Neuronal stem cell (in vitro differentiated cells): ENCODE data around the gene NDUFA13.

ENCODE experiments used
- DNase-seq: peaks from one replicate; pipeline ENCODE4 v3.0.0-alpha.2; 2013; ENCODE audit warnings: low spot score
- H2AFZ ChIP-seq: one replicate; pipeline ENCODE4 v1.6.1; 2013; ENCODE audit warnings: mild to moderate bottlenecking, low read length, inconsistent platforms
- H2AK5ac ChIP-seq: 2 replicates; pipeline ENCODE4 v1.6.1; 2013; ENCODE audit warnings: low read depth, mild to moderate bottlenecking, inconsistent platforms, low read length, moderate library complexity, mixed read lengths
- H2BK120ac ChIP-seq: 2 replicates; pipeline ENCODE4 v1.6.1; 2013; ENCODE audit warnings: low read depth, mild to moderate bottlenecking, inconsistent platforms, low read length, moderate library complexity, mixed read lengths
- H2BK12ac ChIP-seq: one replicate; pipeline ENCODE4 v1.6.1; 2013; ENCODE audit warnings: low read length, inconsistent platforms
- H2BK15ac ChIP-seq: 2 replicates; pipeline ENCODE4 v1.6.1; 2013; ENCODE audit warnings: mild to moderate bottlenecking, low read length, inconsistent platforms, mixed read lengths
- H2BK5ac ChIP-seq: one replicate; pipeline ENCODE4 v1.6.1; 2013; ENCODE audit warnings: inconsistent platforms, mild to moderate bottlenecking, low read length, moderate library complexity
- H3K14ac ChIP-seq: one replicate; pipeline ENCODE4 v1.6.1; 2013; ENCODE audit warnings: low read length, inconsistent platforms
- H3K18ac ChIP-seq: 2 replicates; pipeline ENCODE4 v1.6.1; 2013; ENCODE audit warnings: low read length, inconsistent platforms
- H3K23ac ChIP-seq: 2 replicates; pipeline ENCODE4 v1.6.1; 2013; ENCODE audit warnings: low read depth, mild to moderate bottlenecking, mixed read lengths, low read length, inconsistent platforms; ENCODE audit not compliant: poor library complexity
- H3K27ac ChIP-seq: replicated peaks from 3 replicates; pipeline ENCODE4 v1.5.1; 2013; ENCODE audit warnings: low read length, inconsistent platforms
- H3K27me3 ChIP-seq, 3 experiments: 2 replicates each; pipeline ENCODE4 v1.6.1; 2013; ENCODE audit warnings: low read length in 3 of 3, mild to moderate bottlenecking in 2 of 3, inconsistent platforms in 1 of 3, low read depth in 1 of 3, mixed read lengths in 1 of 3, moderate library complexity in 1 of 3; ENCODE audit not compliant: control insufficient read depth in 3 of 3, insufficient read depth in 3 of 3
- H3K36me3 ChIP-seq, 2 donors: replicated peaks in 1 of 2; 2 replicates each; pipeline ENCODE4 v1.6.1; 2013; ENCODE audit warnings: low read length in 2 of 2; ENCODE audit not compliant: control insufficient read depth in 2 of 2, insufficient read depth in 2 of 2
- H3K4ac ChIP-seq: 2 replicates; pipeline ENCODE4 v1.6.1; 2013; ENCODE audit warnings: inconsistent platforms, mild to moderate bottlenecking, low read length, moderate library complexity
- H3K4me1 ChIP-seq, 2 donors: 1 replicate in 1 of 2; 2 replicates in 1 of 2; pipeline ENCODE4 v1.6.1; 2013; ENCODE audit warnings: low read length in 2 of 2, low read depth in 1 of 2; ENCODE audit not compliant: control insufficient read depth in 2 of 2, insufficient read depth in 1 of 2
- H3K4me2 ChIP-seq: one replicate; pipeline ENCODE4 v1.6.1; 2013; ENCODE audit warnings: mild to moderate bottlenecking, low read length, inconsistent platforms; ENCODE audit not compliant: insufficient read depth, poor library complexity, severe bottlenecking
- H3K4me3 ChIP-seq, 2 donors: 2 replicates each; pipeline ENCODE4 v1.5.1; 2013; ENCODE audit warnings: low read length in 2 of 2, mild to moderate bottlenecking in 2 of 2, inconsistent platforms in 1 of 2, moderate library complexity in 1 of 2
- H3K79me1 ChIP-seq: one replicate; pipeline ENCODE4 v1.6.1; 2013; ENCODE audit warnings: low read depth, mild to moderate bottlenecking, inconsistent platforms, low read length, moderate library complexity
- H3K9ac ChIP-seq: one replicate; pipeline ENCODE4 v1.6.1; 2013; ENCODE audit warnings: mild to moderate bottlenecking, low read depth, low read length, inconsistent platforms; ENCODE audit not compliant: poor library complexity
- H3K9me3 ChIP-seq, 2 donors: replicated peaks in 1 of 2; 2 replicates each; pipeline versions ENCODE3 to v1.6.1; 2013; ENCODE audit warnings: low read length in 2 of 2, mild to moderate bottlenecking in 2 of 2, inconsistent platforms in 1 of 2, low read depth in 1 of 2, mixed read lengths in 1 of 2, moderate library complexity in 1 of 2; ENCODE audit not compliant: control insufficient read depth in 2 of 2, insufficient read depth in 1 of 2
- H4K8ac ChIP-seq: one replicate; pipeline ENCODE4 v1.6.1; 2013; ENCODE audit warnings: low read depth, mild to moderate bottlenecking, inconsistent platforms, low read length, moderate library complexity
- H4K91ac ChIP-seq: one replicate; pipeline ENCODE4 v1.6.1; 2013; ENCODE audit warnings: low read length, low read depth, mild to moderate bottlenecking, inconsistent platforms; ENCODE audit not compliant: poor library complexity
- WGBS, 2 donors: extraction: QIAGEN DNeasy Blood & Tissue Kit; methylation state at CpG; one replicate each; pipeline ENCODE4 v1.1.7; 2013; ENCODE audit warnings: missing lambda C conversion rate in 2 of 2, mixed read lengths in 1 of 2; ENCODE audit not compliant: insufficient read length in 2 of 2, insufficient replicate concordance in 1 of 2; ENCODE audit errors: extremely low coverage in 2 of 2; 5-methylcytosine and 5-hydroxymethylcytosine counted together

NDUFA13 gene

GRCh38 chr19:19520989-19521388 lies 5.0 kb downstream of the NDUFA13 start:
- H3K27me3 ChIP-seq, result no peaks in the 10 kb centered on the region
- no peak overlapping the region for H2BK15ac ChIP-seq
- no peak overlapping the region for H3K23ac ChIP-seq
- no peak overlapping the region for H3K27ac ChIP-seq
- H2AK5ac ChIP-seq, result no peak overlapping the region
- no peak for DNase-seq
- H3K9ac ChIP-seq, result no peak overlapping the region
- H3K4me1 ChIP-seq, result peaks cover 11% of the 10 kb centered on the region in 2 donors
- peaks cover 10 to 62% of the 10 kb centered on the region in 2 donors for H3K36me3 ChIP-seq
- no peak overlapping the region for H3K18ac ChIP-seq
- H3K4me2 ChIP-seq, result no peak overlapping the region
- no peak overlapping the region for H4K91ac ChIP-seq
- no CpG with 5 or more reads among the region's 6 CpGs for WGBS, 2 donors
- H2BK120ac ChIP-seq, result no peak overlapping the region
- no peak overlapping the region for H3K4me3 ChIP-seq
- no peak overlapping the region for H3K4ac ChIP-seq
- no peak overlapping the region for H4K8ac ChIP-seq
- no peak overlapping the region for H2AFZ ChIP-seq
- H3K14ac ChIP-seq, result no peak overlapping the region
- H3K9me3 ChIP-seq, result no peaks in the 10 kb centered on the region
- H2BK12ac ChIP-seq, result no peak overlapping the region
- peaks cover 16% of the 10 kb centered on the region for H3K79me1 ChIP-seq
- H2BK5ac ChIP-seq, result no peak overlapping the region

- no peak overlapping the region for H2BK15ac ChIP-seq
- no peak for DNase-seq
- H3K14ac ChIP-seq, result no peak overlapping the region
- H3K9me3 ChIP-seq, result no peaks in the 10 kb centered on the region
- no peak overlapping the region for H2AK5ac ChIP-seq
- H3K18ac ChIP-seq, result no peak overlapping the region
- H3K4ac ChIP-seq, result no peak overlapping the region
- H3K27me3 ChIP-seq, result no peaks in the 10 kb centered on the region
- H3K4me1 ChIP-seq, result peaks cover 10 to 18% of the 10 kb centered on the region in 2 donors
- H2AFZ ChIP-seq, result no peak overlapping the region
- H3K4me2 ChIP-seq, result no peak overlapping the region
- H4K91ac ChIP-seq, result no peak overlapping the region
- no peak overlapping the region for H4K8ac ChIP-seq
- H3K23ac ChIP-seq, result no peak overlapping the region
- H2BK12ac ChIP-seq, result no peak overlapping the region
- no peak overlapping the region for H3K9ac ChIP-seq
- H2BK120ac ChIP-seq, result no peak overlapping the region
- H2BK5ac ChIP-seq, result no peak overlapping the region
- no peak overlapping the region for H3K27ac ChIP-seq
- WGBS, 2 donors, result no CpG with 5 or more reads among the region's 3 CpGs
- H3K36me3 ChIP-seq, result peaks cover 18 to 68% of the 10 kb centered on the region in 2 donors
- H3K79me1 ChIP-seq, result peaks cover 19% of the 10 kb centered on the region
- no peak overlapping the region for H3K4me3 ChIP-seq
These were observed 7.2 kb downstream of the NDUFA13 start for GRCh38 chr19:19523177-19523576.

DNA sequence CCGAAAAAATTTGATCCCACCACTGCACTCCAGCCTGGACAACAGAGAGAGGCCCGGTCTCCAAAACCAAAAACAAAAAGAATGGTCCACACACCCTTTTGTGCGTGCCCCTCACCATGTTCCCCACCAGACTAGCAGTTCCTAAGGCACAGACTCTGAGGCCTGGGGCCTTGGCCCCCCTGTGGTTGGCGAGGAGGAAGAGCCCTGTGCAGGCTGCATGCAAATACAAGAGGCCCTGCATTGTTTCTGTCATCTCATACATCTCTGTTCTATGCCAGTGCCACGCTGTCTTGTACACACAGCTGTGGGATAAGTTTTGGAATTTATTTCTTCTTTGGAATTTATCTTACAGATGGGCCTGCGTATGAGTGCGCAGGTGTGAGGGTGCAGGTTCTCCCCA lies 8.0 kb downstream of the NDUFA13 start:
- Histone ChIP-seq H3K9me3 (no peaks in the 10 kb centered on the region), H2BK5ac (no peak overlapping the region), H3K27me3 (no peaks in the 10 kb centered on the region), H3K4me3 (no peak overlapping the region), H3K14ac (no peak overlapping the region), H2AFZ (no peak overlapping the region), H2BK15ac (no peak overlapping the region), H3K18ac (no peak overlapping the region), H3K9ac (no peak overlapping the region), H4K8ac (no peak overlapping the region), H3K23ac (no peak overlapping the region), H3K79me1 (peaks cover 18% of the 10 kb centered on the region), H2AK5ac (no peak overlapping the region), H3K4me1 (peaks cover 10 to 20% of the 10 kb centered on the region in 2 donors), H2BK120ac (no peak overlapping the region), H3K27ac (no peak overlapping the region), H4K91ac (no peak overlapping the region), H3K4me2 (no peak overlapping the region), H3K4ac (no peak overlapping the region), H3K36me3 (peaks cover 20 to 70% of the 10 kb centered on the region in 2 donors), H2BK12ac (no peak overlapping the region)
- DNase-seq, result no peak
- no CpG with 5 or more reads among the region's 7 CpGs for WGBS, 2 donors

- Histone ChIP-seq H3K9me3 (no peaks in the 10 kb centered on the region), H3K4me1 (peaks cover 17 to 20% of the 10 kb centered on the region in 2 donors), H2AK5ac (no peak overlapping the region), H3K36me3 (peaks cover 13 to 66% of the 10 kb centered on the region in 2 donors), H2BK12ac (peak overlapping the region; percentile 5), H4K91ac (no peak overlapping the region), H4K8ac (no peak overlapping the region), H3K4ac (no peak overlapping the region), H3K27me3 (no peaks in the 10 kb centered on the region), H2AFZ (no peak overlapping the region), H3K18ac (no peak overlapping the region), H2BK5ac (no peak overlapping the region), H2BK15ac (no peak overlapping the region), H3K79me1 (peaks cover 11% of the 10 kb centered on the region), H3K23ac (no peak overlapping the region), H3K27ac (peak overlapping the region; percentile 15), H3K9ac (no peak overlapping the region), H3K4me2 (no peak overlapping the region), H3K14ac (no peak overlapping the region), H2BK120ac (no peak overlapping the region), H3K4me3 (no peak overlapping the region)
- no CpG with 5 or more reads among the region's 23 CpGs for WGBS, 2 donors
- no peak for DNase-seq
These were observed 9.8 kb downstream of the NDUFA13 start for GRCh38 chr19:19525611-19526380.
